DMS 273 (cell line): Measurements from ENCODE around the gene ZFPM1.
"Not testable (repeated sequence)": the region's sequence is repeated elsewhere in the genome, so short reads cannot be mapped to it uniquely, and the experiment has no call there.

ENCODE experiments used
- DNase-seq: peaks from one replicate; lab custom pipeline; 2025; ENCODE audit not compliant: unreplicated experiment; lab: John Stamatoyannopoulos, UW

ZFPM1 gene

GRCh38 chr16:88464447-88465318 lies 11.6 kb downstream of the ZFPM1 start:
- DNase-seq: no peak

- DNase-seq: no peak
Observed at GRCh38 chr16:88465387-88465983, 12.4 kb downstream of the ZFPM1 start.

- no peak for DNase-seq
Observed at GRCh38 chr16:88466175-88466862, 13.2 kb downstream of the ZFPM1 start.

GRCh38 chr16:88466949-88467348 lies 13.9 kb downstream of the ZFPM1 start:
- DNase-seq: no peak

GRCh38 chr16:88467541-88467944 lies 14.5 kb downstream of the ZFPM1 start:
- DNase-seq: no peak

- DNase-seq: peak; percentile 85
Observed at GRCh38 chr16:88468275-88469129, 15.4 kb downstream of the ZFPM1 start.

- no peak for DNase-seq
Observed at GRCh38 chr16:88469615-88470395, 16.7 kb downstream of the ZFPM1 start.

GRCh38 chr16:88470396-88470680 lies 17.3 kb downstream of the ZFPM1 start:
- not testable (repeated sequence) for DNase-seq

- DNase-seq: not testable (repeated sequence)
Observed at GRCh38 chr16:88470696-88471095, 17.6 kb downstream of the ZFPM1 start.

GRCh38 chr16:88471115-88471514 lies 18.0 kb downstream of the ZFPM1 start:
- DNase-seq: no peak

- no peak for DNase-seq
Observed at GRCh38 chr16:88471575-88471974, 18.5 kb downstream of the ZFPM1 start.

GRCh38 chr16:88472069-88472468 lies 19.0 kb downstream of the ZFPM1 start:
- DNase-seq: no peak

- no peak for DNase-seq
Observed at GRCh38 chr16:88472637-88473205, 19.6 kb downstream of the ZFPM1 start.

- DNase-seq: no peak
Observed at GRCh38 chr16:88473666-88474534, 20.8 kb downstream of the ZFPM1 start.

- no peak for DNase-seq
Observed at GRCh38 chr16:88475037-88475436, 22.0 kb downstream of the ZFPM1 start.

- DNase-seq: no peak
Observed at GRCh38 chr16:88476203-88476602, 23.1 kb downstream of the ZFPM1 start.

- DNase-seq: no peak
Observed at GRCh38 chr16:88476817-88477397, 23.8 kb downstream of the ZFPM1 start.

- DNase-seq: no peak
Observed at GRCh38 chr16:88477631-88478519, 24.8 kb downstream of the ZFPM1 start.
